D721Med (cell line): ENCODE data around the gene ATPAF1.

ENCODE experiments used
- DNase-seq: peaks from one replicate; pipeline ENCODE4 v3.0.0; 2011; ENCODE audit warnings: low spot score; ENCODE audit not compliant: insufficient read length
- FAIRE-seq: peaks from 2 replicates; lab custom pipeline; 2011; peaks lifted over from hg19 to GRCh38; lab: Jason Lieb, UNC
- CTCF ChIP-seq: IDR thresholded peaks from 2 replicates; pipeline ENCODE4 v1.5.1; 2012; ENCODE audit warnings: mild to moderate bottlenecking, control low read depth; ENCODE audit not compliant: insufficient read depth; ENCODE audit errors: missing control alignments

The ATPAF1 gene

GRCh38 chr1:46583494-46583893, 84.7 kb downstream of the ATPAF1 start:
- peak; percentile 67 for FAIRE-seq
- no peak for DNase-seq

DNA sequence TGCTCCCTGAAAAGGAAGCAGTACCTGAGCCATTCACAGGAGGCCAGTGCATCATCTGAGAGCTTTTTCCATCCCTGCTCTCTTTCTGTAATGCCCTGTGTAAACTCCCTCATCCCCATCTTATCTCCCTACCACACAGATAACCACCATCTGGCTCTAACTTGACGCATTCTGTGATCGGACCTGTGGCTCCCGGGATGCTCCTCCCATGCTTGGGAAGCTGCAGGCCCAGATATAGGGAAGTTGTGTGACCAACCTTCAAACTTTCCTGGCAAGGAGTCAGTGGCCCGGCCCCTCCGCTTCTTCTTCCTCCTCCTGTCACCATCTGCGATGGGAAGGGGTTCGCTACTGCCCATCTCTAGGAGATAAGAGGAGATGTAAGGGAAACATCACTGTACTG, 85.2 kb downstream of the ATPAF1 start:
- DNase-seq, result no peak
- FAIRE-seq, result no peak
- TF ChIP-seq CTCF, result no peak

More at GRCh38 chr1:46583494-46583893, 84.7 kb downstream of the ATPAF1 start:
- no peak for TF ChIP-seq CTCF
